Activated T-helper 2 cell treated with anti-CD3 and anti-CD28 coated beads, Interferon-gamma antibody, Interleukin-2, Interleukin-4, amounts not matched to agents 10 μg/mL and 5 μg/mL and 100 μg/mL, durations not matched to agents 14 hours and 24 hours and 36 hours (primary cell): Measurements from ENCODE around the gene POLN. TPM values are rescaled to one million over a fixed set of nuclear protein-coding genes. Genes with fewer than 3 reads are reported as not detected.

Source experiments
- DNase-seq: peaks from one replicate; pipeline ENCODE4 v3.0.0; 2021; ENCODE audit warnings: low spot score
- H3K27ac Mint-ChIP-seq: one replicate; pipeline ENCODE4 v1.8.0; 2021; ENCODE audit warnings: mixed read lengths
- H3K27me3 Mint-ChIP-seq: one replicate; pipeline ENCODE4 v1.8.0; 2021; ENCODE audit warnings: low read depth, mixed read lengths
- H3K36me3 Mint-ChIP-seq: one replicate; pipeline ENCODE4 v1.8.0; 2021; ENCODE audit warnings: low read depth, mixed read lengths
- H3K4me1 Mint-ChIP-seq: one replicate; pipeline ENCODE4 v1.8.0; 2021; ENCODE audit warnings: low read depth, mixed read lengths
- H3K4me3 Mint-ChIP-seq: one replicate; pipeline ENCODE4 v1.8.0; 2021; ENCODE audit warnings: low read depth, mild to moderate bottlenecking, moderate library complexity, mixed read lengths
- H3K9me3 Mint-ChIP-seq: one replicate; pipeline ENCODE4 v1.8.0; 2021; ENCODE audit warnings: mixed read lengths
- intact Hi-C: fragments of 100-400 bp; cut with micrococcal nuclease; formaldehyde crosslinking; loops from one replicate; pipeline ENCODE4 v1.15.1; 2023
- total RNA-seq: library from RNA; stranded (reverse); gene quantifications from 2 replicates; pipeline ENCODE4 v1.2.3, GENCODE V29; 2022

POLN gene
- total RNA-seq: 1.3 and 1.4 TPM in 2 replicates

GRCh38 chr4:2241410-2242353 is at the start of gene POLN, which contains the start of gene HAUS3:
POLN (minus strand) TSS chr4:2242121; CDS start chr4:2229231, 12,890 bp downstream.
HAUS3 (minus strand) TSS chr4:2242121; CDS start chr4:2240946, 1,175 bp downstream.
- intact Hi-C loops: loop anchor here (1.0 to 2.0 kb wide), 6 partner anchors 21 to 521 kb away; partner anchors contain the start of genes CFAP99, FAM193A, MXD4 and RNF4
- peak; percentile 100 for DNase-seq
- Mint-ChIP-seq H3K4me3 (peak within 1 kb of the TSS; percentile 91), H3K9me3 (no peaks in the 10 kb centered on the region), H3K36me3 (peaks cover 33% of the 10 kb centered on the region), H3K27ac (peak within 1 kb of the TSS; percentile 80), H3K27me3 (peaks cover 3% of the 10 kb centered on the region), H3K4me1 (peaks cover 49% of the 10 kb centered on the region)

DNA sequence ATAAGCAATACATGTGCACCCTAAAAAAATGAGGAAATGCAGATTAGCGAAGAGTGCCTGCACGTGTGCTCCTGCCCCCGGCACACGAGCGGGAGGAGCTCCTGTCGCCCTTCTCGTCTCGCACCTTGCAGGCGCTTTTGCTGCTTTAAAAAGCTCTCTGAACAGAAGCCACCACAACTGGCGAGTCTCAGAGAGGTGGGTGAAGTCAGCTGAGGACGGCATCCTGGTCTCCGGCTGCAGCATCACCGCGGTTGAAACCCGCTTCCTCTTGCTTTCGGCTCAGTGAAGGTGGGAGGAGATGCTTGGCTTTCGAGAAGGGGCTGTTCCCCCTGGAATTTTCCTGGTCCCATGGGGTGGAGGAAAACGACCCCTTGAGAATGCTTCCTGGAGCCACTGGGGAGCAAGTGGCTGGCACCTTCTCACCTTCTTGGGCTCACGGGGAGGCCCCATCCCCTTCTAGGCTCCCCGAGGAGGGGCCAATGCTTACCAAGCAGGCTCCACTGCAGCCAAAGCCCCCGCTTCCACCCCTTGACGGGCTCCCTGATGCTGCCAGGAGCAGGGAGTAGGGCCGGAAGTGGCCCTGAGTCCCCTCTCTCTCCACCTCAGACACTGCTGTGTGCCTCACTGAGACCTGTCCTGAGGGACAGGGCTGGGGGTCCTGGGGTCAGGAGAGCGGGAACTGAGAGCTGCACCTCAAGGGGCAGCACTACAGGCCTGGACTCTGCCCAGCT is 49.2 kb upstream of the POLN start:
- Mint-ChIP-seq H3K4me1 (peaks cover 11% of the 10 kb centered on the region), H3K27me3 (peaks cover 5% of the 10 kb centered on the region), H3K36me3 (no peaks in the 10 kb centered on the region), H3K4me3 (peak overlapping the region; percentile 35), H3K27ac (peak overlapping the region; percentile 46), H3K9me3 (no peaks in the 10 kb centered on the region)
- intact Hi-C loops: no loop called here
- DNase-seq: peak; percentile 52

GRCh38 chr4:2290488-2290887 is 48.6 kb upstream of the POLN start:
- Mint-ChIP-seq H3K27me3 (peaks cover 5% of the 10 kb centered on the region), H3K36me3 (no peaks in the 10 kb centered on the region), H3K27ac (no peak overlapping the region), H3K4me3 (no peak overlapping the region), H3K9me3 (no peaks in the 10 kb centered on the region), H3K4me1 (peaks cover 10% of the 10 kb centered on the region)
- intact Hi-C loops: no loop called here
- DNase-seq: no peak

GRCh38 chr4:2289955-2290333 is 48.0 kb upstream of the POLN start:
- peaks cover 10% of the 10 kb centered on the region for H3K4me1 Mint-ChIP-seq
- H3K27me3 Mint-ChIP-seq: peaks cover 5% of the 10 kb centered on the region
- intact Hi-C loops: no loop called here
- no peak overlapping the region for H3K4me3 Mint-ChIP-seq
- H3K27ac Mint-ChIP-seq: no peak overlapping the region
- no peaks in the 10 kb centered on the region for H3K9me3 Mint-ChIP-seq
- DNase-seq: no peak
- no peaks in the 10 kb centered on the region for H3K36me3 Mint-ChIP-seq

DNA sequence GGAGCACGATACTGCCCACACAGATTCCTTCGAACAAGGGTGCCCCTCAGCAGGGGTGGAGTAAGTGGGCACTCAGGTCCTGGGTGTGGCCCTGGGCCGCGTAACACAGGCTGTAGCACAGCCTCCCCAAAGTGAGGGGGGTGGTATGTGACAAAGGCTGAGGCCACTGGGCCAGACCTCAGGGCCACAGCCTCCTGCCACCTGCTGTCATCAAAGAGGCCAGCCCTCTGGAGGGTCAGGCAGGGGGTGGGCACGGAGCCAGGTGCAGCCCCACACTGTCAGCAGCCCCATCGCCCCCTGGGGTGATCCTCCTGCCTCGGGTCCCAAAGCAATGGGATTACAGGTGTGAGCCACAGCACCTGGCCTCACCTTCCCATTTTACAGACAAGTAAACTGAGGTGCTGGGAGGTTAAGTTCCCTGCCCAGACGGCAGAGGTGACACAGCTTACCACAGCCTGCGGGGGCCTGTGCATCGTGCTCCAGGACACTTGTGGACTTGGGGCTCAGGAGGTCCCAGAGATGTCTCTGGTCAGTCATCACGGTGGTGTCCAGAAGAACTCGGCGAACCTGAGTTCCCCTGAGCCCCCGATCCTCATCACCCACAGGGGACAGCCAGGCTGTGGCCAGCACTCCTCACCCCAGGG is 47.5 kb upstream of the POLN start:
- no peak overlapping the region for H3K4me3 Mint-ChIP-seq
- no peak for DNase-seq
- H3K36me3 Mint-ChIP-seq: no peaks in the 10 kb centered on the region
- H3K27me3 Mint-ChIP-seq: peaks cover 5% of the 10 kb centered on the region
- no peaks in the 10 kb centered on the region for H3K9me3 Mint-ChIP-seq
- no peak overlapping the region for H3K27ac Mint-ChIP-seq
- intact Hi-C loops: no loop called here
- H3K4me1 Mint-ChIP-seq: peaks cover 10% of the 10 kb centered on the region

- Mint-ChIP-seq H3K36me3 (no peaks in the 10 kb centered on the region), H3K4me1 (peaks cover 10% of the 10 kb centered on the region), H3K4me3 (no peak overlapping the region), H3K27ac (no peak overlapping the region), H3K9me3 (no peaks in the 10 kb centered on the region), H3K27me3 (peaks cover 3% of the 10 kb centered on the region)
- no peak for DNase-seq
- intact Hi-C loops: no loop called here
Observed at GRCh38 chr4:2288051-2288541, 46.2 kb upstream of the POLN start.

GRCh38 chr4:2287594-2287915 is 45.6 kb upstream of the POLN start:
- no peaks in the 10 kb centered on the region for H3K27me3 Mint-ChIP-seq
- no peak overlapping the region for H3K4me3 Mint-ChIP-seq
- no peaks in the 10 kb centered on the region for H3K9me3 Mint-ChIP-seq
- H3K36me3 Mint-ChIP-seq: no peaks in the 10 kb centered on the region
- no peak overlapping the region for H3K27ac Mint-ChIP-seq
- DNase-seq: no peak
- H3K4me1 Mint-ChIP-seq: peaks cover 11% of the 10 kb centered on the region
- intact Hi-C loops: no loop called here

GRCh38 chr4:2286904-2287593 is 45.1 kb upstream of the POLN start:
- no peaks in the 10 kb centered on the region for H3K36me3 Mint-ChIP-seq
- intact Hi-C loops: no loop called here
- no peak overlapping the region for H3K4me3 Mint-ChIP-seq
- no peak for DNase-seq
- no peak overlapping the region for H3K27ac Mint-ChIP-seq
- H3K27me3 Mint-ChIP-seq: no peaks in the 10 kb centered on the region
- H3K4me1 Mint-ChIP-seq: peaks cover 16% of the 10 kb centered on the region
- H3K9me3 Mint-ChIP-seq: no peaks in the 10 kb centered on the region

GRCh38 chr4:2285613-2286381 is 43.9 kb upstream of the POLN start:
- Mint-ChIP-seq H3K27me3 (no peaks in the 10 kb centered on the region), H3K9me3 (no peaks in the 10 kb centered on the region), H3K4me3 (no peak overlapping the region), H3K27ac (no peak overlapping the region), H3K36me3 (no peaks in the 10 kb centered on the region), H3K4me1 (peaks cover 25% of the 10 kb centered on the region)
- no peak for DNase-seq
- intact Hi-C loops: no loop called here

- no peaks in the 10 kb centered on the region for H3K27me3 Mint-ChIP-seq
- no peak for DNase-seq
- no peaks in the 10 kb centered on the region for H3K9me3 Mint-ChIP-seq
- H3K27ac Mint-ChIP-seq: no peak overlapping the region
- no peaks in the 10 kb centered on the region for H3K36me3 Mint-ChIP-seq
- peaks cover 26% of the 10 kb centered on the region for H3K4me1 Mint-ChIP-seq
- intact Hi-C loops: no loop called here
- no peak overlapping the region for H3K4me3 Mint-ChIP-seq
Observed at GRCh38 chr4:2284934-2285612, 43.2 kb upstream of the POLN start.

GRCh38 chr4:2284161-2284933 is 42.4 kb upstream of the POLN start:
- peaks cover 24% of the 10 kb centered on the region for H3K4me1 Mint-ChIP-seq
- no peaks in the 10 kb centered on the region for H3K9me3 Mint-ChIP-seq
- intact Hi-C loops: no loop called here
- H3K27me3 Mint-ChIP-seq: no peaks in the 10 kb centered on the region
- DNase-seq: no peak
- no peak overlapping the region for H3K27ac Mint-ChIP-seq
- H3K36me3 Mint-ChIP-seq: no peaks in the 10 kb centered on the region
- H3K4me3 Mint-ChIP-seq: no peak overlapping the region
